Thoracic aorta (tissue), 2 donors: ENCODE results near the gene SLC4A2. TPM values are rescaled to one million over a fixed set of nuclear protein-coding genes. Genes with fewer than 3 reads are reported as not detected.

Experiments
- ATAC-seq: fragments of 150-250 bp; one replicate; pipeline ENCODE4 v1.8.0; 2017; ENCODE audit warnings: low read depth; ENCODE audit not compliant: insufficient number of reproducible peaks, low FRiP score
- DNase-seq: peaks from one replicate; pipeline ENCODE4 v3.0.0-alpha.2; 2020; ENCODE audit warnings: low spot score
- H3K27ac ChIP-seq, 2 donors: fragments of 200-600 bp; sonication (generic); 1 replicate in 1 of 2; 2 replicates in 1 of 2; pipeline ENCODE4 v1.5.1; 2016; ENCODE audit warnings: mild to moderate bottlenecking in 2 of 2, moderate library complexity in 2 of 2
- H3K27me3 ChIP-seq: fragments of 200-600 bp; sonication (generic); replicated peaks from 2 replicates; pipeline ENCODE4 v1.6.0; 2016; ENCODE audit warnings: mild to moderate bottlenecking; ENCODE audit not compliant: insufficient read depth
- H3K36me3 ChIP-seq: fragments of 200-600 bp; sonication (generic); one replicate; pipeline ENCODE4 v1.5.1; 2016
- H3K4me1 ChIP-seq, 2 donors: fragments of 200-600 bp; sonication (generic); 1 replicate in 1 of 2; 2 replicates in 1 of 2; pipeline versions ENCODE4 v1.5.1 to v1.6.0; 2016; ENCODE audit warnings: low read depth in 2 of 2, mild to moderate bottlenecking in 1 of 2; ENCODE audit not compliant: control insufficient read depth in 1 of 2
- H3K4me3 ChIP-seq: fragments of 200-600 bp; sonication (generic); 2 replicates; pipeline ENCODE4 v1.5.1; 2016; ENCODE audit warnings: mild to moderate bottlenecking
- H3K9me3 ChIP-seq: fragments of 200-600 bp; sonication (generic); 2 replicates; pipeline ENCODE4 v1.5.1; 2016
- CTCF ChIP-seq: fragments of 200-600 bp; sonication (generic); IDR thresholded peaks from one replicate; pipeline ENCODE4 v1.5.1; 2019; ENCODE audit warnings: antibody characterized with exemption
- total RNA-seq, 2 donors: library from RNA; depleted of rRNA; stranded (reverse); fragments of >200 nt; gene quantifications; one replicate each; pipeline versions ENCODE4 v1.1.0 to v1.2.3, GENCODE V29; 2016

SLC4A2 gene
- total RNA-seq, 2 donors from 2014 or later: 89.1 to 119 TPM

- Histone ChIP-seq H3K36me3 (no peaks in the 10 kb centered on the region), H3K27me3 (no peaks in the 10 kb centered on the region), H3K4me3 (peak overlapping the region; percentile 84), H3K9me3 (no peaks in the 10 kb centered on the region), H3K27ac (peak overlapping the region in 1 of 2 donors; percentile 60), H3K4me1 (peaks cover 19 to 35% of the 10 kb centered on the region in 2 donors)
- no peak for TF ChIP-seq CTCF
- no peak for ATAC-seq
- DNase-seq: no peak
Observed at GRCh38 chr7:151088856-151089699, 29.7 kb downstream of the SLC4A2 start.

GRCh38 chr7:151089893-151090730 is 30.7 kb downstream of the SLC4A2 start:
- no peaks in the 10 kb centered on the region for H3K9me3 ChIP-seq
- H3K36me3 ChIP-seq: no peaks in the 10 kb centered on the region
- TF ChIP-seq CTCF: no peak
- H3K27ac ChIP-seq: peak overlapping the region in 1 of 2 donors; percentile 60
- H3K4me3 ChIP-seq: peak overlapping the region; percentile 84
- peaks cover 19 to 34% of the 10 kb centered on the region in 2 donors for H3K4me1 ChIP-seq
- ATAC-seq (no peak), DNase-seq (no peak)
- H3K27me3 ChIP-seq: no peaks in the 10 kb centered on the region

DNA sequence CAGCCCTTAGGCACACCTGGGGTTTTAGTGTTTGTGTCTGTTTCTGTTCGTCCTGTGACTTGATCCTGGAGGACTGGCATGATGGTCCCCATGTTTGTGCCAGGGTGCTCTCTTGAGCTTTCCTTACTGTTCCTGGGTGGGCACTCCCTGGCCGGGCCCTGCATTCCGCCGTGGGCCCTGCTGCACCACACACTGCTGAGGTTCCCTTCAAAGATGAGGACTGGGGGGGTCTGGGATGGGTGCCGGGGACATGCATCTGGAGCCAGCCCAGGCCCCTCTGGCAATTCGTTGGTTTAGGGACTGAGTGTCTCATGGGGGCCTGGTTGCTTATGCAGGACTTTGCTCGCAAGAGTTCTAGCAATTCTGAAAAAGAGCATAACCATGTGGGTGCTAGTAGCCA is 31.6 kb downstream of the SLC4A2 start:
- H3K27ac ChIP-seq: no peak overlapping the region
- no peaks in the 10 kb centered on the region for H3K9me3 ChIP-seq
- ATAC-seq (no peak), DNase-seq (no peak)
- no peak for TF ChIP-seq CTCF
- H3K4me1 ChIP-seq: peaks cover 13 to 26% of the 10 kb centered on the region in 2 donors
- no peak overlapping the region for H3K4me3 ChIP-seq
- no peaks in the 10 kb centered on the region for H3K27me3 ChIP-seq
- no peaks in the 10 kb centered on the region for H3K36me3 ChIP-seq

DNA sequence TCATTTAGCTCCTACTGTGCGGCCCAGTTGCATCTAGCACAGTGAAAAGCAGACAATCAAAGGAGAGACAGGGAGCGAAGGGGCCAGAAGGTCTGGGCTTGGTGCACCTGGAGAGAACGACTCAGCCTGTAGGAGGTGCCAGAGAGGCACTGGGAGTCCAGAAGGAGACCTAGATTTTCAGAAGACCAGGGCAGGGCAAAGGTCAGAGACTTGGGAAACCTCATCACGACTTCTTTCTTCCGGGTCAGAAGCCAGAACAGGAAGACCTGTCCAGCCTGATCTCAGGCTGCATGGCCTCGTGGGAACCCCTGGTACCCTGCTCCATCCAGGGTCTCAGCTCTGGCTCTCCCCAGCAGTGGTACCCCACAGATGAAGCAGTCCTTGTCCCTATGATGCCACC is 32.0 kb downstream of the SLC4A2 start:
- no peak for TF ChIP-seq CTCF
- Histone ChIP-seq H3K4me3 (no peak overlapping the region), H3K27me3 (no peaks in the 10 kb centered on the region), H3K27ac (no peak overlapping the region), H3K36me3 (no peaks in the 10 kb centered on the region), H3K9me3 (no peaks in the 10 kb centered on the region), H3K4me1 (peaks cover 13 to 26% of the 10 kb centered on the region in 2 donors)
- ATAC-seq (no peak), DNase-seq (no peak)

DNA sequence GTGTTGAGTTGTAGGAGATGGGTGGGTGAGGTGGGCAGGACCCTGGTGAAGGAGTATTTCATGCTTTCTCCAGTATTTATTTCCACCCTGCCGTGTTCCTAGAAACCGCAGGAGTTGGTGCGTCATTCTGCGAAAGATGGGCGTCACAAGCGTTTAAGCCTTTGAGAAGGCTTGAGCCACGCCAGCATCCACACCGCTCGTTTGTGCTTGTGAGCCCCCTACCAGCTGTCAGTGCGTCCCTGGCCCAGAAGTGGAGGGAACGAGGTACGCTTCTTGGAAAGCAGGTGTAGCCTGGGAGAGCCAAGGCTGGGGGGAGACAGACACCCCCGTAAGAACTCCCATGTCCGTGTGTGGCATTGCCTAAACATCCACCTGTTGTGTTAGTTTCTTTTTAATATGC is 32.6 kb downstream of the SLC4A2 start:
- peaks cover 13 to 26% of the 10 kb centered on the region in 2 donors for H3K4me1 ChIP-seq
- no peaks in the 10 kb centered on the region for H3K27me3 ChIP-seq
- no peaks in the 10 kb centered on the region for H3K9me3 ChIP-seq
- ATAC-seq (no peak), DNase-seq (no peak)
- TF ChIP-seq CTCF: no peak
- H3K36me3 ChIP-seq: no peaks in the 10 kb centered on the region
- no peak overlapping the region for H3K4me3 ChIP-seq
- H3K27ac ChIP-seq: no peak overlapping the region
